H1 (cell line): Measurements from ENCODE around the gene AMZ1. TPM values are rescaled to one million over a fixed set of nuclear protein-coding genes. Genes with fewer than 3 reads are reported as not detected.

Experiments used
- CBX5 ChIP-seq: fragments of 300-800, 300-1000 bp; sonication (generic); IDR thresholded peaks from 2 replicates; pipeline ENCODE4 v1.7.1; 2016; ENCODE audit warnings: antibody characterized with exemption, low read length, low read depth
- CHD1 ChIP-seq: IDR thresholded peaks from 2 replicates; pipeline ENCODE4 v1.6.1; 2012; ENCODE audit warnings: low read depth, low read length, improper control_type of control experiment
- EGR1 ChIP-seq: IDR thresholded peaks from 2 replicates; pipeline ENCODE4 v1.6.1; 2011; ENCODE audit warnings: low read depth, low read length, borderline replicate concordance
- JUN ChIP-seq: IDR thresholded peaks from 2 replicates; pipeline ENCODE4 v1.6.1; 2011; ENCODE audit warnings: low read depth, mild to moderate bottlenecking, improper control_type of control experiment, low read length
- NRF1 ChIP-seq: IDR thresholded peaks from 2 replicates; pipeline ENCODE4 v1.6.1; 2011; ENCODE audit warnings: mild to moderate bottlenecking, low read depth, low read length, improper control_type of control experiment
- RFX5 ChIP-seq: IDR thresholded peaks from 2 replicates; pipeline ENCODE4 v1.6.1; 2011; ENCODE audit warnings: low read depth, low read length, improper control_type of control experiment, borderline replicate concordance
- TEAD4 ChIP-seq: IDR thresholded peaks from 2 replicates; pipeline ENCODE4 v1.6.1; 2012; ENCODE audit warnings: low read depth, low read length, inconsistent platforms, mixed read lengths
- polyA plus RNA-seq, 7 experiments: library from polyadenylated mRNA; depleted of rRNA in 3 of 7; stranded (reverse) in 5 of 7; unstranded in 2 of 7; fragments of >200 nt in 5 of 7; fragments of 200-250 nt in 2 of 7; gene quantifications; 1 replicate in 5 of 7; 2 replicates in 1 of 7; 4 replicates in 1 of 7; pipeline versions ENCODE4 v1.2.1 to v1.2.3, GENCODE V29; 2011 to 2013; ENCODE audit warnings: missing spikeins in 2 of 7, mixed read lengths in 2 of 7
- total RNA-seq: library from RNA; stranded (reverse); fragmentation: NEBNext Ultra II Directional; extraction: Animal tissue kit (Norgen Biotek cat#: 25700); gene quantifications from 2 replicates; pipeline ENCODE4 v1.2.1, GENCODE V29; 2021
- TF ChIP-seq, protein P1 (sequence below): IDR thresholded peaks from 2 replicates; pipeline ENCODE4 v1.6.1; 2012; ENCODE audit warnings: inconsistent platforms

AMZ1 gene
- total and polyA plus RNA-seq, 2 of the 8 experiments (the other 6 are each of a cell fraction or from before 2014, with no cell fraction given): 0.59 to 1.4 TPM

GRCh38 chr7:2714636-2715035, 26.6 kb downstream of the AMZ1 start (continued):
- no peak for TF ChIP-seq TEAD4
- TF ChIP-seq, protein P1, sequence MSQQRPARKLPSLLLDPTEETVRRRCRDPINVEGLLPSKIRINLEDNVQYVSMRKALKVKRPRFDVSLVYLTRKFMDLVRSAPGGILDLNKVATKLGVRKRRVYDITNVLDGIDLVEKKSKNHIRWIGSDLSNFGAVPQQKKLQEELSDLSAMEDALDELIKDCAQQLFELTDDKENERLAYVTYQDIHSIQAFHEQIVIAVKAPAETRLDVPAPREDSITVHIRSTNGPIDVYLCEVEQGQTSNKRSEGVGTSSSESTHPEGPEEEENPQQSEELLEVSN: no peak
- TF ChIP-seq RFX5: no peak
- TF ChIP-seq CBX5: no peak
- no peak for TF ChIP-seq NRF1
- no peak for TF ChIP-seq EGR1
- no peak for TF ChIP-seq CHD1
- no peak for TF ChIP-seq JUN
